Endodermal cell (in vitro differentiated cells): ENCODE data around the gene LRP5. TPM values are rescaled to one million over a fixed set of nuclear protein-coding genes. Genes with fewer than 3 reads are reported as not detected.
"Not testable (repeated sequence)": the region's sequence is repeated elsewhere in the genome, so short reads cannot be mapped to it uniquely, and the experiment has no call there.

ENCODE experiments used
- DNase-seq: peaks from one replicate; pipeline ENCODE4 v3.0.0-alpha.2; 2017
- H3K27ac ChIP-seq: 2 replicates; pipeline ENCODE4 v1.5.1; 2013; ENCODE audit warnings: mild to moderate bottlenecking, low read depth, low read length, moderate library complexity
- H3K27me3 ChIP-seq: 2 replicates; pipeline ENCODE4 v1.6.1; 2013; ENCODE audit warnings: mild to moderate bottlenecking, low read length, moderate library complexity; ENCODE audit not compliant: insufficient read depth, control insufficient read depth, poor library complexity, severe bottlenecking
- H3K36me3 ChIP-seq: 2 replicates; pipeline ENCODE4 v1.7.0; 2013; ENCODE audit warnings: mild to moderate bottlenecking, low read length, moderate library complexity; ENCODE audit not compliant: control insufficient read depth, insufficient read depth
- H3K4me1 ChIP-seq: one replicate; pipeline ENCODE4 v1.7.0; 2013; ENCODE audit warnings: low read length; ENCODE audit not compliant: control insufficient read depth, insufficient read depth
- H3K4me3 ChIP-seq: 2 replicates; pipeline ENCODE4 v1.5.1; 2013; ENCODE audit warnings: mild to moderate bottlenecking, low read length, moderate library complexity
- H3K9ac ChIP-seq: 2 replicates; pipeline ENCODE4 v1.6.1; 2013; ENCODE audit warnings: mild to moderate bottlenecking, low read length, moderate library complexity; ENCODE audit not compliant: poor library complexity, severe bottlenecking; ENCODE audit errors: extremely low read depth
- H3K9me3 ChIP-seq: 2 replicates; pipeline ENCODE4 v1.6.1; 2013; ENCODE audit warnings: mild to moderate bottlenecking, low read length, moderate library complexity; ENCODE audit not compliant: control insufficient read depth
- H3K27ac Mint-ChIP-seq: 2 replicates; pipeline ENCODE4 v1.8.0; 2020; ENCODE audit warnings: mixed read lengths
- H3K27me3 Mint-ChIP-seq: 2 replicates; pipeline ENCODE4 v1.8.0; 2021; ENCODE audit warnings: mild to moderate bottlenecking, mixed read lengths; ENCODE audit not compliant: insufficient read depth
- H3K36me3 Mint-ChIP-seq: 2 replicates; pipeline ENCODE4 v1.8.0; 2020; ENCODE audit warnings: low read depth, mixed read lengths
- H3K4me1 Mint-ChIP-seq: 2 replicates; pipeline ENCODE4 v1.8.0; 2020; ENCODE audit warnings: mixed read lengths
- H3K4me3 Mint-ChIP-seq: 2 replicates; pipeline ENCODE4 v1.8.0; 2020; ENCODE audit warnings: mild to moderate bottlenecking, moderate library complexity, mixed read lengths
- H3K9me3 Mint-ChIP-seq: 2 replicates; pipeline ENCODE4 v1.8.0; 2020; ENCODE audit warnings: mild to moderate bottlenecking, mixed read lengths
- CTCF ChIP-seq: fragments of 200-600 bp; sonication (generic); conservative IDR thresholded peaks from 2 replicates; pipeline ENCODE4 v1.5.0; 2021; ENCODE audit warnings: antibody characterized with exemption, mild to moderate bottlenecking
- WGBS, 2 experiments: methylation state at CpG; one replicate each; pipeline versions ENCODE4 v1.1.5 to v1.1.7; 2013; ENCODE audit warnings: missing lambda C conversion rate in 2 of 2, mixed read lengths in 1 of 2; ENCODE audit not compliant: insufficient coverage in 1 of 2, insufficient read length in 1 of 2; 5-methylcytosine and 5-hydroxymethylcytosine counted together
- total RNA-seq, 2 donors: library from RNA; stranded (reverse); fragmentation: NEBNext Ultra II Directional in 1 of 2; extraction: Animal tissue kit (Norgen Biotek cat#: 25700) in 1 of 2; gene quantifications; 2 replicates in 1 of 2; 3 replicates in 1 of 2; pipeline ENCODE4 v1.2.1, GENCODE V29; 2021

LRP5 gene
- total RNA-seq, 2 donors from 2014 or later = 58.2 to 64.1 TPM

DNA sequence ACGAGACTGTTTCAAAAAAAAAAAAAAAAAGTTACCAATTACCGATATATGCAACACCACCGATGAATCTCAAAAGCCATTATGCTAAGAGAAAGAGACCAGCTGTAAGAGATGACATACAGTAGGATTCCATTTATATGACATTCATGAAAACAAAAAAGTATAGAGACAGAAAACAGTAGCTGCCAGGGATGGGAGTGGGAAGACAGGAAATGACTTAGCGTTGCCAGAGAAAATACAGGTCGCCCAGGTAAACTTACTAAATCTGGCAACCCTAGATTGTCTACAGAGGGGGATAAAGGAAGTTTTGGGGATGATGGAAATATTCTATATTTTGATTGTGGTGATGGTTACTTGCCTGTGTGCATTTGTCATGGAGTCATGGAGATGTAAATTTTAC is 32.7 kb upstream of the LRP5 start:
- no peak overlapping the region for H3K27ac Mint-ChIP-seq
- 90 to 92% methylated on average over 3 to 5 of the region's 5 CpGs for WGBS, 2 experiments
- TF ChIP-seq CTCF = no peak
- no peaks in the 10 kb centered on the region for H3K36me3 Mint-ChIP-seq
- no peaks in the 10 kb centered on the region for H3K9me3 ChIP-seq
- no peak overlapping the region for H3K4me3 Mint-ChIP-seq
- no peaks in the 10 kb centered on the region for H3K27me3 ChIP-seq
- H3K4me1 ChIP-seq = no peaks in the 10 kb centered on the region
- no peak overlapping the region for H3K9ac ChIP-seq
- no peaks in the 10 kb centered on the region for H3K36me3 ChIP-seq
- no peak overlapping the region for H3K27ac ChIP-seq
- no peak for DNase-seq
- H3K9me3 Mint-ChIP-seq = peaks cover 2% of the 10 kb centered on the region
- H3K4me3 ChIP-seq = no peak overlapping the region
- H3K27me3 Mint-ChIP-seq = peaks cover 5% of the 10 kb centered on the region
- no peaks in the 10 kb centered on the region for H3K4me1 Mint-ChIP-seq

GRCh38 chr11:68282141-68282860 is 30.1 kb upstream of the LRP5 start:
- no peaks in the 10 kb centered on the region for H3K4me1 ChIP-seq
- no peaks in the 10 kb centered on the region for H3K36me3 Mint-ChIP-seq
- no peak for DNase-seq
- H3K9me3 Mint-ChIP-seq = peaks cover 2% of the 10 kb centered on the region
- no peaks in the 10 kb centered on the region for H3K9me3 ChIP-seq
- 85 to 88% methylated on average over 14 to 15 of the region's 15 CpGs for WGBS, 2 experiments
- H3K27me3 Mint-ChIP-seq = peaks cover 5% of the 10 kb centered on the region
- H3K4me3 ChIP-seq = no peak overlapping the region
- H3K27ac ChIP-seq = no peak overlapping the region
- peak overlapping the region; percentile 33 for H3K27ac Mint-ChIP-seq
- no peak overlapping the region for H3K4me3 Mint-ChIP-seq
- no peaks in the 10 kb centered on the region for H3K36me3 ChIP-seq
- no peak for TF ChIP-seq CTCF
- H3K9ac ChIP-seq = no peak overlapping the region
- H3K4me1 Mint-ChIP-seq = no peaks in the 10 kb centered on the region
- H3K27me3 ChIP-seq = no peaks in the 10 kb centered on the region

DNA sequence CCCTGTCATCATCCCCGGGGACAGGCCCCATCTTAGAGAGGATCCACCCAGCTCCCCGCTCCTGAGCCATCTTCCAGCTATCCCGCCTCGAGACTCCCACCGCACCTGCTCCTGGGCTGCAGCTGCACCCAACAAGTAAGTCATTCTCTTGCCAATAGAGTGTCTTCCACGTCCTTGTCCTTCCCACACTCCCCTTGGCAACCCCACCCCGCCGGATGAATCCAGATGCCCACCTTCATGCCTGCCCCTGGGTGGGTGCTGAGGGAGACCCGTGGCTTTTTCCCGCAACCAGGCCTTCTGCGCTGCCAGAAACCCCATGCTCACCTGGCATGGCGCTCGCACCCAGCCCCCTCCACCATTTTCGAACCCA is 29.5 kb upstream of the LRP5 start:
- Histone ChIP-seq H3K36me3 (no peaks in the 10 kb centered on the region), H3K27me3 (no peaks in the 10 kb centered on the region), H3K27ac (no peak overlapping the region), H3K9ac (no peak overlapping the region), H3K4me1 (no peaks in the 10 kb centered on the region), H3K4me3 (no peak overlapping the region), H3K9me3 (no peaks in the 10 kb centered on the region)
- Mint-ChIP-seq H3K4me1 (no peaks in the 10 kb centered on the region), H3K27ac (peak overlapping the region; percentile 33), H3K9me3 (peaks cover under 1% of the 10 kb centered on the region), H3K4me3 (no peak overlapping the region), H3K36me3 (no peaks in the 10 kb centered on the region), H3K27me3 (peaks cover 5% of the 10 kb centered on the region)
- DNase-seq = no peak
- no peak for TF ChIP-seq CTCF
- WGBS, 2 experiments = 91 to 95% methylated on average over 7 to 14 of the region's 14 CpGs

- H3K27me3 Mint-ChIP-seq, H3K4me1 Mint-ChIP-seq, H3K9me3 ChIP-seq, H3K27ac ChIP-seq, H3K4me3 ChIP-seq, H3K27ac Mint-ChIP-seq, DNase-seq, H3K36me3 ChIP-seq, H3K27me3 ChIP-seq, H3K4me3 Mint-ChIP-seq, H3K9ac ChIP-seq, H3K36me3 Mint-ChIP-seq, H3K4me1 ChIP-seq, H3K9me3 Mint-ChIP-seq: not testable (repeated sequence)
- WGBS, 2 experiments = 88 to 95% methylated on average over 3 of the region's 3 CpGs
Measured at GRCh38 chr11:68284588-68284987, 27.8 kb upstream of the LRP5 start.
